Posterior vena cava (tissue), 2 donors: ENCODE data around the gene STIMATE. TPM values are rescaled to one million over a fixed set of nuclear protein-coding genes. Genes with fewer than 3 reads are reported as not detected.
A peak's percentile ranks its signal among the peaks of the same experiment; 100 is the strongest.

Experiments
- DNase-seq: peaks from one replicate; pipeline ENCODE4 v3.0.0-alpha.2; 2020; ENCODE audit warnings: low spot score
- intact Hi-C, 2 donors: fragments of 100-400 bp; cut with DNase I; formaldehyde crosslinking; loops; one replicate each; pipeline versions ENCODE4 v1.14.1 to v1.14.2; 2022 to 2023
- total RNA-seq, 2 donors: library from RNA; stranded (reverse); fragmentation: NEBNext Ultra II Directional; extraction: Animal tissue kit (Norgen Biotek cat#: 25700); gene quantifications; one replicate each; pipeline ENCODE4 v1.2.1, GENCODE V29; 2021
- donor health status: DM: yes; HTN: yes; CAD: no.
- donor health status: DM: yes; HTN: yes; CAD: no.

The STIMATE gene
- total RNA-seq, 2 donors from 2014 or later = 20.7 to 24.1 TPM

DNA sequence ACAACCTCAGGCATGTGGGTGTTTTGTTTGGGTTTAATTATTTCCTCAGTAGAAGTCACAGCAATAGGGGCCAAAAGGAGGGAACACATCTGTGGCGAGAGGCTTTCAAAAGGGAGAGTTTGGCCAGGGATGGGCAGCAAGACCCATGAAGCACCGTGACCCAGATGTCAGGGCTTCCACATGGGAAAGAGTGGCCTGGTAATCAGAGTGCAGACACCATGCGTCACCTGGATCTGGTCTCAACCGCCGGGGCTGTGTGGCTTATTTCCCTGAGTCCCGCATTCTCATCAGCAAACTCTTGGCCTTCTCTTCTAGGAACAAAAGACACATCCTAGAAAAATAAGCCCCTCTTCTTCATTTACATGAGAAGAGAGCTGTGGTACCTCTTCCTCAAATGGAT is 50.1 kb downstream of the STIMATE start:
- DNase-seq = peak; percentile 55
- intact Hi-C loops = no loop called here

DNA sequence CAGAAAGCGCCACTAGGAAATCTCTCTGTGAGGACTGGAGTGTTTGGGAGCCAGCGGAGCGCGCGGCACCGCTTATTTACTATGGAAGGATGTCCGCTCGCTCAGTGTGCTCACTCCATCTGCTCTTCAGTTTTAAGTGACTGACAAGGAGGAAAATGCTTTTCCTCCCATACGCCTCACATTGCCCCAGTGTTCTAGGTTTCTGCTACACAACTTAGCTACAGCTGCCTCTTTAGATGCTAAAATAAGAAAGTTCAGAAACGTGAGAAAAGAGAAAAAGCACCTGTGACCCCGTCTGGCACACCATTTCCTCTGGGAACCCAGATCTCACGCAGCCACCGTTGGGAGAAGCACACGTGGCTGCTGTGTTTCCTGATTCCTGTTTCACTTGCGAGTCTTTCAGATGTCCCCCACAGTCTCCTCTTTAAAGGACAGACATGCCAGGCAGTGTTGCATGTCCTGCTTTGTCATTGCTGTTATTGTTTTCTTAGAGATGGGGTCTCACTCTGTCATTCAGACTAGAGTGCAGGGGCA is 50.8 kb downstream of the STIMATE start:
- DNase-seq = peak; percentile 1
- intact Hi-C loops = no loop called here

DNA sequence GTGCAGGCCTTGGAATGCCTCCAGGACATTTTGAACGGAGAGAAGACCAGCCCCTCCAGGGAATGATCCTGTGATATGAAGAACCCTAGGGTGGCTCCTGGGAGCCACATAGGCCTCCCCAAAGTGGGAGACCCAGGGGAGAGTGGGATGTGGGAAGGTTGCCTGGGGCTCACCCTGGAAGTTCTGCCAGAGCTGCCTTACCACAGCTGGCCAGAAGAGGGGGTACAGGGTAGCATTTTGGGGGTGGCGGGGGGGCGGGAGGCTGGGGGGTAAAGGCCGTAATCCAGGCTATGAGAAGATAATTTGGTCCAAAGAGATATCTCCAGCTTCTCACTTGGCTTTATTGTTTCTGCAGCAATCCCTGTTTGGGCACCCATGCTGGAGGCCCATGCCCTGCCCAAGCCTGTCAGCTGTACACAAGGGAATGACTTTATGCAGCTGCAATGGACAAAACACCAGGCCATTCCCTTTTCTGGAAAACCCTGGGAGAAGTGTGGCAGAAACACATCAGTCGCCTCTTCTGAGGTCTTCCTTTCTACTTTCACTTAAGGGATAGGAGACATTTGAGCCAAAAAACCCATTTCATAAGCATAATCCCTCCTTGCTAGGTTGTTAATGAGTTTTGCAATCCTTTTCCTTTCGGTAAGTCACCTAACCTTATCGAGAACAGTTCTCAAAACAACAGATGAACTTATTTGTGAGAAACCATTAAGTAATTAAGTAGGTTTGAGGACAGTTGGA is 51.5 kb downstream of the STIMATE start:
- intact Hi-C loops = no loop called here
- no peak for DNase-seq

DNA sequence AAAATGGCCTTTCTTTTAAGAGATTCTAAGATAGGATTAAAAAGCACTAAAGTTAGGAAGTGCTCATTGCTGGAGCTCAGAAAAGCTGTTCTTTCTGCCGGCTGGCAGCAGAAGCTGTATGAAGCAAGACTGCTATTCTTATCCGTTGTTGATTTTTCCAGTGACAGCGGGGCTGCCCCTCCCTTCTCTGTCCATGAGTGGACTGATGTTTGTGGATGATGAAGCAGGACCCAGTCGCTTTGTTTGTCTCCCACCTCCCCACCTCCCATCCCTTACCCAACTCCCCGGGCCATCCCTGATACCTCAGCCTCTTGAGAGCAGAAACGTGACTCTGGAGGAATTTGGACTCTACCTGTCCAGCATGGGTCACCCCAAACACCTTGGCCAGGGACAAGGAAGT is 52.2 kb downstream of the STIMATE start:
- intact Hi-C loops = no loop called here
- DNase-seq = peak; percentile 91

DNA sequence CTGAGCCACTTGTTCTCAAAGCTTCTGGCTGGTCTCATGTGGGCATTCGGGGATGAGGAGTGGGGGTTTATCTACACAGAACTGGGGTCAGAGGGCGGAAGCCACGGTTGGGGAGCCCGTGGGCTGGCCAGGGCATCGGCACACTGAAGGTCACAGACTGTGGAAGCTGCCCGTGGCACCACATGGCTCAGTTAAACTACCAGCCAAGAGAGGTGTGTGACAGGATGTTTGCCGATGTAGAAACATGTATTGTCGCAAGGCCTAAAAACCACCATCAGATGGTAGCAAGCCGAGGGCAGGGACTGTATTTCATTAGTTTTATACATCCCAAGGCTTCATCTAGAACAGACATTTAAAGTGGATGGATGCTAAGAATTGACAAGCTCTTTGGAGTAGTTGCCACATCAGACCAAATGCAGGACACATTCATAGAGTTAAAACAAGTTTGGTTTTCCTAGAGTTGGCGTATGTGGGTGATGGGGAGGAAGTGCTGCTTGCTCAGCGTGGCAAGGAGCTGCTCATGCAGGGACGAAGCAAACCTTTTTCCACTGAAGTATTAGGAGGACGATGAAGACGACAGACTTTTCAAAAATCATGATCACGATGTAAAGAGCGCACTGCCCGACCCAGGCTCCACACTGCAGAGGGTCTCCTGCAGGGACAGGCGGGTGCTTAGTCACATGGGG is 52.9 kb downstream of the STIMATE start:
- peak; percentile 70 for DNase-seq
- intact Hi-C loops = loop anchor here in 1 of 2 donors (5.0 kb wide), 1 partner anchor 53 kb away; the partner anchor contains the start of gene STIMATE

DNA sequence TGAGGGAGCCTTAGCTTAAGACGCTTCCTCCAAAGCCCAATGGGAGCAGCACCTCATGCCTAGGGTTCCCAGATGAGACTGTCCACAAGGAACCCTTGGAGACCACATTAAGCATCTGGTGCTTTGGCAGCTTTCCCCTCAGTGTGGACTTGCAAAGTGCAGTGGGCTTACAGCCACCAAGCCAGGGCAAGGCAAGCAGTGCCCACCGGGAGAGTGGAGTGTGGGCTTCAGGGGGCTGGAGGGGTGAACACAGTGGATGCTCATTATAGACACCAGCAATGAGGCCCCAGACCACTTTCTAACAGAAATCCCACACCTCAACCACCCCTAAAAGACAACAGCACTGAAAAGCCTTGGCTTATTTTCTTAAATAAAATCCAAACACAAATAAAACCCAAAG is 53.5 kb downstream of the STIMATE start:
- intact Hi-C loops = loop anchor here in 1 of 2 donors (5.0 kb wide), 1 partner anchor 53 kb away; the partner anchor contains the start of gene STIMATE
- DNase-seq = peak; percentile 58

DNA sequence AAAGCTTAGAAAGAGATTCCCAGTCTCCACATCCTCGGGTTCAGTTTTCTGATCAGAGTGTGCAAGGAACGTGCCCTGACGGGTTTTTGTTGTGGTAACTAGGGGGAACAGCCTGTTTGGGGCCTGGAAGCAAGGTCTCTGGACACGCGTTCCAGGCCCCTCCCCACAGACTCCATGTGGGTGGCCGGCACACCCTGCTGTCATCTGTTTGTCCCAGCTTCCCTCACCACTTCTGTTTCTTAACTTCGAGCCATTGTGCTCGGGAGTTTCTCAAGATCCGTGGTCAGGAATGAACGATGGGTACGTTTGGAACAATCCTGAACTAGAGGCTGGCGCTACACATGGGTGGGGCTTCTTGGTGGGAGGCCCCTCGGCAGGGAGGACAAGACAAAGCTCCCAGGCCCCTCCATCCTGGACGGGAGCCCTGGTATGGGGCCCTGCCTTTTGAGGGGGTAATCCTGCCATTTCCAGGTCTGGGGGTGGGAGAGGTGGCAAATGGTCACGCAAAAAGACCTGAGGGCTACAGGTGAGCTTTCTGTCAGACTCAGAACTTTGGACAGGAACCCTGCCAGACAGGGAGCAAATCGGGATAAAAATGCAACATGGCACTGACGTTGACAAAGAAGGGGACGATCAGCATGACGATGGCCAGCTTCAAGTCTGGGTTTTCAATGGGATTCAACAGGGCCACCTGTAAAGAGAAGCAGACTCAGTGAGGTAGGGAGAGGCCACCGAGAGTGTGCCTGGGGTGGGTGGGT is 54.1 kb downstream of the STIMATE start:
- intact Hi-C loops = loop anchor here in 1 of 2 donors (5.0 kb wide), 1 partner anchor 54 kb away; the partner anchor contains the start of gene STIMATE
- DNase-seq = peak; percentile 81

DNA sequence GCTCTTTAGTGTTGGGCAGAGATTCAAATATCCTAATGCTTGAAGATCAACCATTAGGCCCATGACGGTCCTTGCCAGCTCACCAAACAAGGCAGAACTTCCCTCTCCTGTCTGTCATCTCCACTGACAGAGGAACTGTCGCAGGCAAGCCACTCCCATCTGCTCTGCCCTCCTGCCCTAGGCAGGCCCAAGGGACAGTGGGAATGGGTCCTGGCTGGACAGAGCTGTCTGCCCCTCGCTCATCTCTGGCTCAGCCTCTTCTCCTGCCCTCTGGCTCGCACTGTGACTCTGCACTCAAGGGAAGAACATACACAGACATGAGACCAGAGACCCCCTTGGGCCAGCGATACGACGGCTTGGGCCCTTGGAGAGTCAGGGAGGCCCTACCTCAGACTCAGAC is 54.9 kb downstream of the STIMATE start:
- peak; percentile 75 for DNase-seq
- intact Hi-C loops = loop anchor here in 1 of 2 donors (5.0 kb wide), 1 partner anchor 55 kb away; the partner anchor contains the start of gene STIMATE

DNA sequence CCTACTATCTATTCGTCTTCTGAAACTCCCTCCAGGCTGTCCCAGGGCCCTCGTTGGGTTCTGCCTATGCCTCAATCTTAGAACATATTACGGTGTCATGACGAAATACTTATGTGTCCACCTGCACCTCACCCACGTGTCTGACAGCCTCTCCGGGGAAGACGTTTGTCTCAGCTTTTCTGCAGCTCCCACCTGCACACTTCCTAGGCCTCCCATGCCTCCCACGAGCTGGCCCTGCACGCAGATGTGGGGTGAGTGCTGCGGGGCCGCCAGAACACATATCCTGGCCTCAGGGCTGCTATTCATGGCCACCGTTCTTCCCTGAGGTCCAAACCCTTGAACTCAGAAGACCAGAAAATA is 55.4 kb downstream of the STIMATE start:
- intact Hi-C loops = loop anchor here in 1 of 2 donors (5.0 kb wide), 1 partner anchor 55 kb away; the partner anchor contains the start of gene STIMATE
- DNase-seq = peak; percentile 47

DNA sequence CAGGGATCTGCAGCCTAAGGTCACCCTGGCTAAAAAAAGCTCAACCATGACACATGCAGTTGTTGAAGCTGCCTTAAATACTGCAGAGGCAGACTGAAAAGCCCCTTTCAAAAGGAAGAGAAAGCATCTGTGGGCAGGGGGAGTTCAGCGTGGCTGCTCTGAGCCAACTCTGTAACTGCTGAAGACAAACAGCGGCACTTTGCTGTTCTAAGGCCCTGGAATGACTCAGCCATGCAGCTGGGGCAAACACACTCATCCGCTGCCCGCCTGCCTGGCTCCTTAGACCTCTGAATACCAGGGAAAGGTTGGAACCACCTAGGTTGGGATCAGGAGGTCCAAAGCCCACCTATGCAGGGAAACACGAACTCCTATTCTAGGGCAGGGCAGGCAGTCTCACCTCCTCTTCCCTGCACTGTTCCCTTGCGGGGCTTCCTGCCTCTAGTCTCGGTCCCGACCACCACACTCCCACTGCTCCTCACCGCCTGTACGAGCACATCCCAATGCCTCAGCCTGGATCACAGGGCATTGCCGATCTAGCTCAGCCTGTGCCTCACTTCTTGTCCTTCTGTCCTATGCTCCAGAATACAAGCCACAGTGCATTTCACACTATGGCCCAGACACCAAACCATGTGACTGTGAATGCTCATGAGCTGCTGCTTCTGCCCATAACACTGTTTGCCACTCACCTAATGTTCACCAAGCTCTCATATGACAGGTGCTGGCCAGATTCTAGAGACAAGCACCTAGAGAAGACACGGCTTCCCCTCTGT is 56.0 kb downstream of the STIMATE start:
- intact Hi-C loops = loop anchor here in 1 of 2 donors (5.0 kb wide), 1 partner anchor 56 kb away; the partner anchor contains the start of gene STIMATE
- DNase-seq = peak; percentile 54

DNA sequence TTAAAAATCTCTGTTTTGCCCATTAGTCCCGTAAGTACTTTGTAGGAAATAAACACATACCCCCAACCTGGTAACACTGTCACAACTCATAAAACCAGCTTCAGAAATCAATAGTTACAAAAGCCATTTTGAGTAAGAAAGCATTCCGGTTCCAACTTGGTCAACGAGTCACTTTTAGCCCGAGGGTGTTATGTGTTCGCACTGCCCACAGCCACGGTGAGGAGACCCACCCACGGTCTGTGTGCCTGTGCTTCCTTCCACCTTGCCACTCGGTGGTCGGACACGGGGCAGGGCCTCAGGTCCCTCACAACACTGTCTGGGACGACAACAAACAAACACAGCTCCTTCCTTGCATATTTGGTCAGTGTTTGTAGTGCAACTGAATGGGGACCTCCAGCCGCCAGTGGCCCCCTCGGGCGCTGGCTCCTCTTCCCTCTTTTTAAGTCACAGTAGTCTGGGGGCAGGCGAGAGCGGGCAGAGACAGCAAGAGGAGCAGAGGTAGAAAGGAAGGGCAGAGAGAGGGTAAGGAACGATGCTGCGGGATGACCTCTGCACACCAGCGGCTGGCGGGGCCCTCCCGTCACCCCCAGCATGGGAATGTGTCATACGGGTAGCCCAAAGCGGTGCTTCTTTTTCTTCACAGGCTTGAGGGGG is 57.3 kb downstream of the STIMATE start:
- intact Hi-C loops = loop anchor here (5.0 kb wide), 2 partner anchors 57 to 748 kb away; partner anchors contain the start of gene STIMATE (in 1 of the 2)

DNA sequence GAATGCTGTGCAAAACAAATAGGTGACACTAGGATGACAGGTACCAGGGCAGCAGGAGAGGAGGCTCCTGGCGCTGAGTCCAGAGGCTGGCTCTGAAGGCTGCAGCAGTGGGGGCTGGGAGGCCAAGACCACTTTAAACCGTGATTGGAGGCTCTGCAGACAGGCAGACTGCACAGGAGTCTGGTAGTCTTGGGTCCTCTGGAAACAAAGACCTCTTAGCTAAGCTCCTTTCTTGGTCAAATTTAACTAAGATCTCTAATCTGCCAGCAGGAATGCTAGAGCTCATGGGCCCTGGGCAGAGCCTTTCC is 58.1 kb downstream of the STIMATE start:
- DNase-seq = no peak
- intact Hi-C loops = loop anchor here in 1 of 2 donors (5.0 kb wide), 1 partner anchor 747 kb away; no protein-coding TSS in a partner anchor

More for the DNA sequence above, 57.3 kb downstream of the STIMATE start:
- peak; percentile 70 for DNase-seq

DNA sequence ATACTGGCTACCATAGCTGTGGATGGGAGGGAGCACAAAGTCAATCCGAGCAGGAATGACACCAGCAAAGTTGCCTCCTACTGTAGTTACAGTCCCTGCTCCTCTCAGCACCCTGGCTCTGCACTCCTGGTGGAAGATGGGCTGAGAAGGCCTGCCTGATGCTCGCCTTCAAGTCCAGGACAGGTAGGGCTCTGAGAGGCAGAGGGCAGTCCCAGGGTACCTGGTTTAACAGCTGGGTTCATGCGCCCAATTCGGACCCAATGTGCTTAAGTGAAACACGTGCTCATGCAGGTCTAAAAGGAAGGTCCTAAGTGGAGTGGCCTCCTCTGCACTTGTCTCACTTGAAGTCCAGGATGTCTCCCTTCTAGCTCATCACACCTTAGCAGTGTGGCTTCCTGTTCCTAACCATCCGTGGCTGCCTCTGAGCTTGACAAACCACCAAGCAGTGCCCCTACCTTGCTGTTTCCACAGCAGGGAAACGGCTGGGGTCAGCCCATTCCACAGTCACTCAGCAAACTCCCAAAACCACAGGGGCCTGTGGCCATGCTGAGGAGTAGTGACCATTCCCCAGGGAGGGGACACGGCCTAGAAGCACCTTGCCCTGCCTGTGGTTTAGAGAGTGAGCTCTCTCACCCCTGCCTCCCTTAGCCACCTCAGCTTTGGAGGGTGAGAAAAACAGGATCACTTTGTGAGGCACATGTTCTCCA is 58.6 kb downstream of the STIMATE start:
- peak; percentile 36 for DNase-seq
- intact Hi-C loops = loop anchor here in 1 of 2 donors (5.0 kb wide), 1 partner anchor 746 kb away; no protein-coding TSS in a partner anchor

DNA sequence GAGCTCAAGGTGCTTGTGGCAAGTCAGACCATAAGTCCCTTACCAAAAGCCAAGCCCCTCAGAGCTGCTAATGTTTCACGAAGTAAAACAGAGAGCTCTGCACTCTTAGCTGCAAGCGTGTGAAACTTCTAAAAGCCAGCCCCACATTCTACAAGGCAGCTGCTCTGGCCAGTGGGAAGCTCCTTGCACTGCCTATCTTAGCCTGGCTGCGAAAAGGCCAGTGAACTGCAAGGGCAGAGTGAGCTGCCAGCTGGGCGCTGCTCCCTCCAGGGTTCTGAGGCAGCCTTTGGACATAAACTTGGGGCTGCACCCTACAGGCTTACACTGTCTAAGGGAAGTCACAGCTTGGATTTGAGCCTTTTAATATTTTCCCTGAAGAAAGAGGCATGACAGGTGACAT is 60.4 kb downstream of the STIMATE start:
- intact Hi-C loops = loop anchor here in 1 of 2 donors (5.0 kb wide), 1 partner anchor 745 kb away; no protein-coding TSS in a partner anchor
- no peak for DNase-seq

DNA sequence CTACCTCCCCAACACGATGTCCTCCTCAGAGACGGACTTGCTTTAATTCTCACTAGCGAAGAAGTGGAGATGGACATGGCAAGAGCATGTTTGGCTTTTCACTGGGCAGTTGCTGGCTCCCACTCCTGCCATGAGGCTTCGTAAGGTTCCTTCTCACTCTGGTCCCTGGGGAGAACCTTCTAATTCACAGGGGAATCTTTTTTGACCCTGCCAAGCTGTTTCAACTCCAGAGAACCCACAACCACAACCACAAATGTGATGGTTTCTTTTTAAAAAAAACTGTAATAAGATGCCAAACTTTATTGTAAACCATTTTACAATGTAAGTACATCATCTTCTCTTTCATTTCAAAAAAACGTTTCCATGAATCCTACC is 60.9 kb downstream of the STIMATE start:
- intact Hi-C loops = loop anchor here in 1 of 2 donors (5.0 kb wide), 1 partner anchor 744 kb away; no protein-coding TSS in a partner anchor

DNA sequence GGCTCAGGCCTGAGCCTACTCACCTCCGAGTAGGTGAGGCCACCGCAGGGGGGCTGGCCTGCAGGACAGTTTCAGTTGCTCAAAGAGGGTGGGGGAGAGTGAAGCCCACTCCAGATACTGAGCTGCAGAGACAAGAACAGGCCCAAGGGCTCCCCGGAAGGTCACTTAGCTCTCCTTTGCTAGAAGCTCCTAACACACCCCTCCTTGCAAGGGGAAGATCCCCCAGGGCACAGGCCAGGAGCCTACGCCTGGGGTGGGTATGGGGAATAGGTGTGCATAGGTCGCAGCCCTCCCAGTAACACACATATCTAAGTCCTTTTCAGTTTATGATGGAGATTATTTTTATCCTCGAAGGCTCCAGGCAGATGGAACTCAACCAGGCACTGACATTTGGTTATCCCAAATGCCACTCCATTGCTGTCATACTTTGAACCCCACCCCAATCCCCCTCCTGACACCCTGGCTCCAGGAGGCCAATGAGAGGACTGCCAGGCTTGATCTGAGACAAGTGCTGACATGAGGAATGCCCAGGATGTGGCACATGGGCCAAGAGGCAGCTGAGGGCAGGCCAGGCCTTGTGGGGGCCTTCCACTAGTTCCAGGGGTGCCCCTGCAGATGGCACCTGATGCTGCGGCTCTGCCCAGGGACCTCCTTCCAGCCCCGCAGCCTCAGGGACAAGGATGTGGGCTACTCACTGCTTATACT is 61.4 kb downstream of the STIMATE start:
- no peak for DNase-seq
- intact Hi-C loops = loop anchor here in 1 of 2 donors (5.0 kb wide), 1 partner anchor 744 kb away; no protein-coding TSS in a partner anchor

More for the DNA sequence above, 60.9 kb downstream of the STIMATE start:
- DNase-seq = no peak
